ENCODE data around the gene COX7B.
"Not testable (repeated sequence)": the region's sequence is repeated elsewhere in the genome, so short reads cannot be mapped to it uniquely, and the experiment has no call there.

COX7B gene

GRCh38 chrX:77899081-77899828 lies at the start of gene COX7B:
TSS of gene COX7B (plus strand) at chrX:77899468. CDS start at chrX:77899554, 86 bp downstream.
- DNase-seq: peak; percentile 77

GRCh38 chrX:77875372-77875771 lies 23.9 kb upstream of the COX7B start:
- DNase-seq: no peak

GRCh38 chrX:77881418-77881817 lies 17.9 kb upstream of the COX7B start:
- DNase-seq: not testable (repeated sequence)

GRCh38 chrX:77892887-77893286 lies 6.4 kb upstream of the COX7B start:
- DNase-seq: no peak

GRCh38 chrX:77893713-77894112 lies 5.6 kb upstream of the COX7B start:
- DNase-seq: no peak

- peak; percentile 82 for DNase-seq
These were observed 4.1 kb upstream of the COX7B start, which contains the start of gene MAGT1 for GRCh38 chrX:77894921-77895886. TSS of gene MAGT1 (minus strand) at chrX:77895435. CDS start at chrX:77895410, 25 bp downstream.

GRCh38 chrX:77900688-77901087 lies 1.4 kb downstream of the COX7B start:
- DNase-seq: no peak

GRCh38 chrX:77901506-77901905 lies 2.2 kb downstream of the COX7B start:
- DNase-seq: no peak

- DNase-seq: peak; percentile 76
These were observed 11.0 kb downstream of the COX7B start, which contains the start of gene ATP7A for GRCh38 chrX:77910108-77910840. TSS of gene ATP7A (plus strand) at chrX:77910693. CDS start at chrX:77971642, 60,949 bp downstream.

- no peak for DNase-seq
These were observed 18.1 kb downstream of the COX7B start for GRCh38 chrX:77917294-77917933.

- no peak for DNase-seq
These were observed 19.3 kb downstream of the COX7B start for GRCh38 chrX:77918568-77918967.

GRCh38 chrX:77919370-77919769 lies 20.1 kb downstream of the COX7B start:
- not testable (repeated sequence) for DNase-seq

GRCh38 chrX:77922787-77923186 lies 23.5 kb downstream of the COX7B start:
- no peak for DNase-seq

- no peak for DNase-seq
These were observed 25.1 kb downstream of the COX7B start for GRCh38 chrX:77924320-77924859.

GRCh38 chrX:77925764-77926163 lies 26.5 kb downstream of the COX7B start:
- DNase-seq: no peak

- no peak for DNase-seq
These were observed 31.3 kb downstream of the COX7B start for GRCh38 chrX:77930581-77930980.

- DNase-seq: no peak
These were observed 36.6 kb downstream of the COX7B start for GRCh38 chrX:77935886-77936285.

GRCh38 chrX:77936299-77936698 lies 37.0 kb downstream of the COX7B start:
- no peak for DNase-seq

GRCh38 chrX:77937291-77937690 lies 38.0 kb downstream of the COX7B start:
- DNase-seq: no peak

- DNase-seq: no peak
These were observed 38.9 kb downstream of the COX7B start for GRCh38 chrX:77938083-77938680.

GRCh38 chrX:77945031-77945430 lies 45.8 kb downstream of the COX7B start:
- not testable (repeated sequence) for DNase-seq
